Activated gamma-delta T cell treated with anti-CD3 and anti-CD28 coated beads, Interleukin-2, amount 50 U/mL, for 16 hours (primary cell): Measurements from ENCODE around the gene AEBP1.
"Not testable (repeated sequence)": the region's sequence is repeated elsewhere in the genome, so short reads cannot be mapped to it uniquely, and the experiment has no call there.

Experiments used
- DNase-seq: peaks from one replicate; pipeline ENCODE4 v3.0.0-alpha.2; 2020; ENCODE audit warnings: low read depth

Gene AEBP1

GRCh38 chr7:44117801-44118429 is 13.8 kb downstream of the AEBP1 start:
- DNase-seq: no peak

GRCh38 chr7:44119829-44120380 is 15.8 kb downstream of the AEBP1 start:
- no peak for DNase-seq

DNA sequence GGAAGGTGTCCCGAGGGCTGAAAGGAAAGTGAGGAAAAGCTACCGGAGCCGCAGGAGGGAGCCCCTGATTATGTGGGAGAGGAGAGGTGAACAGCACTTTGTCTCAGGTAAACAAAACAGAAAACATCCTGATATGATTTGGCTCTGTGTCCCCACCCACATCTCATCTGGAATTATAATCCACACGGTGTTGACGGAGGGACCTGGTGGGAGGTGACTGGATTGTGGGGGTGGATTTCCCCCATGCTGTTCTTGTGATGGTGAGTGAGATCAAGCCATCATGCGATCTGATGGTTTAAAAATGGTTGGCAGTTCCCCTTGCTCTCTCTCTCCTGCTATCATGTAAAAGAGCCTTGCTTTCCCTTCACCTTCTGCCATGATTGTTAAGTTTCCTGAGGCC is 16.2 kb downstream of the AEBP1 start:
- DNase-seq: no peak

DNA sequence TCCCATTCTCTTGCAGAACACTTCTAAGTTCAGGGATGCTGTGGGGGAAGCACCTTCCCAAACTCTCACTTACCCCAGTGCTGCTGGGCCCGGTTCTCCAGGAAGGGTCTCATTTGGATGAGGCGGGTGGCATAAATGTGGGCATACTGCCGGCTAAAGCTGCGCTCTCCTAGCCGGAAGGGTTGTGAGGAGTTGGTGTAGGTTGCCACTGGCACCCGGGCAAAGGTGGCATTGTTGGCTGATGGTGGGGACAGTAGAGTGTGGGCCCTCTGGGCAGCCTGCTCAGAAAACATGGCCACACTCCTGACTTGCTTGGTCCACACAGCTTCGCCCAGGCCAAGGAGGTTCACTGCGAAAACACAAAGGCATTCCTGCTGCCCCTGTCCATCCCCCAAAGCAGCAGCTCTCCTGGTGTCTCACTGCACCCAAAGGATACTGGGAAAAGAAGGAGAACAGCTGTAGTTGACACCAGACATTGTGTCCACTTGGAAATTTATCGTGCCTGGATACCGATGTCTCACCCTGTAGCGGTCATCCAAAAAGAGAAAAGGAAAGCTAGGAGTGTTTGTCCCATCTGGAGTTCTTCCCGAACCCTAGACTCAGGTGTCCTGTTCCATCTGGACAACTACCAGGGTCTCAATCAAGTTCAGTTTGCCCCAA is 17.7 kb downstream of the AEBP1 start:
- DNase-seq: no peak

- DNase-seq: no peak
These were observed 18.4 kb downstream of the AEBP1 start for GRCh38 chr7:44122529-44122928.

GRCh38 chr7:44123190-44124003 is 19.3 kb downstream of the AEBP1 start, which contains the start of gene POLD2:
Gene POLD2, minus strand, starts transcription at chr7:44123548. Its CDS starts 1,495 bp downstream, at chr7:44122053.
- DNase-seq: peak; percentile 97

- DNase-seq: no peak
These were observed 20.7 kb downstream of the AEBP1 start for GRCh38 chr7:44124822-44125202.

DNA sequence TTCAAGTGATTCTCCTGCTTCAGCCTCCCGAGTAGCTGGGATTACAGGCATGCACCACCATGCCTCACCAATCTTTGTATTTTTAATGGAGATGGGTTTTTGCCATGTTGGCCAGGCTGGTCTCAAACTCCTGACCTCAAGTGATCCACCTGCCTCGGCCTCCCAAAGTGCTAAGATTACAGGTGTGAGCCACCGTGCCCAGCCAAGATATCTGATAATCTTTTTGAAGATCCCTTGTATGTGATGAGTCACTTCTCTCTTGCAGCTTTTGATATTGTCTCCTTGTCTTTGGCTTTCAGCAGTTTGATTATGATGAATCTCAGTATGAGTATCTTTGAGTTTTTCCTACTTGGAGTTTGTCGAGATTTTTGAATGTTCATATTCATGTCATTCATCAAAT is 22.4 kb downstream of the AEBP1 start:
- DNase-seq: not testable (repeated sequence)

DNA sequence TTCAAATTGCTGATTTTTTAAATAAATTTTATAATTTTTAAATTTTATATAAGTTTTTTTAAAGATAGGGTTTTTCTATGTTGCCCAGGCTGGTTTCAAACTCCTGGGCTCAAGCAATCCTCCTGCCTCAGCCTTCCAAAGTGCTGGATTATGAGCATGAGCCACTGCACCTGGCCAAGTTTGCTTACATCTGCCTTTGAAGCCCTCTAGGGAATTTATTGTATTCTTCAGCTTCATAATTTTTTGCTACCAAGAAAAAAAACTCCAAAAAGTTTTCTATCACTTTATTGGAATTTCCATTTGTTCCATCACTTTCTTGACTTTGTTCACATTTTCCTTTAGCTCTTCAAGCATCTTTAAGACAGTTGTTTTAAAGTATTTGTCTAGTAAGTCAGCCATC is 23.0 kb downstream of the AEBP1 start:
- no peak for DNase-seq

DNA sequence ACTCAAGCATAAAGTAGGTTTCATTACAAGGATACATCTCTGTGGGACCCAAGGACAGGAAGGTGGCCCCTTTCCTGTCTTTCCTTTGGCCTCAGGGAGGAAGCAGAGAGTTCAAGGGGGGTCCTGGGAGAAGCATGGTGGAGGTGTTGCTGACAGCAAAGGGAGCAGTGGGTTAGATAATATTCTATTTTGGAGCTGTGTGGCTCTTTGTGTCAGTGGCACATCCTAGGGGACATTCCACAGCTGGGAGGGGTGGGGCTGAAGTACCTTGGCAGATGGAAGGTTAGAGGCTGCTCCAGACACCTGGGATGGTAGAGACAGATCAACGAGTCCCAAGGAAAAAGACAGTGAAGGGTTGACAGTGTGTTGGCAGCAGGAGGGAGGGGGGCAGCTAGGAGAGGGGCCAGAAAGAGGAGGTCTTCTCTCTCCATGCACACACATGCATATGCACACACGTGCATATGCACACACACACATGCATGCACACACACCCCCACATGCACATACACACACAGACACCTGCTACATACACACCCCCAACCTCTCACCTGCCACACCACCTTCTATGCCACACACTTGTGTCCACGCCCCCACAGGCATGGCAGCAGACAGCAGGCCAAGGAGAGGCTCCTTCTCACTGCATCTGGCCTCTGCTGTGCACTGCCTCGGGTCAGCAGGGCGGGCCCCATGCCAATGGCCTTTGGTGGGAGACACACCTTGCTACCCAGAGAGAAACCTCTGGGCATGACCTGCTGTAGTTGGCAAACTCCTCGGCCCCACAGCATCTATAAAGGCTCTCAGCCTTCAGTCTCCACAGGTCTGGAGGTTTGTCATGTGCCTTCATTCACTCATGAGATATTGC is 24.8 kb downstream of the AEBP1 start:
- DNase-seq: no peak

DNA sequence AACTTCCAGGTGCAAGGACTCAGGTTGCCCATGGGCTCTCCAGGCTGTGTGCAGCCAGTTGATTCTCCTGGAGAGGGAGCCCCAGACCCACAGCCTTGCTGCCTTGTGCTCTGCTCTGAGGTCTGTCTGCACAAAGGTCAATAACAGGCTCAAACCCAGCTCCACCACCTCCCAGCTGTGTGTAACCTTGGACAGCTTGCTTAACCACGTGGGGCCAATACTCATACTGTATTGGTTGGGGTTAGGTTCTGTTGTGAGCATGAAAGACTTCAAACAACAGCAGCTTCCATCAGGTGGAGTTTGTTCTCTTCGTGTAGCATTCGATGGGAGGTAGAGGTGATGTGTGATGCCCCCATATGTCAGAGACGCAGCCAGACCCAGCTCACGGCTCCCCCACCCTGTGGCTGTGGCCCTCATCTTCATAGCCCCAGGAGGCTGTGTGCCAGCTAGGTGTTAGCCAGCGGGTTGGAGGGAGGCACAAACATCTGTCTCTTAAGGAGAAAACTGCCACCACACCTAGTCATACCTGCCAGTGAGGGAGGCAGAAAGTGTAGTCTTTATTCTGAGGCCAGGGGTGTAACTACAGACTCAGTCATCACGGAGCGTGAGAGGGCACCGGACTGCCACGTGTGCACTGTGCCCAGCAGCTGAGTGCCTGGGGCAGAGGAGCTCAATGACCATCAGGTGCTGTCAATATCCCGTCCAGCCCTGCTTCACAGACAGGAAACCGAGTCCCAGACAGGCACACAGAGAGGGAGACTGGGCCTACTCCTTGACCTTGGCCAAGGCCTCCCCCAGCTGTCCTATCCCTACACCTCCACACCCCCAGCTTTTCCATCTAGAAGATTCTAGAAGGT is 27.3 kb downstream of the AEBP1 start:
- DNase-seq: no peak

DNA sequence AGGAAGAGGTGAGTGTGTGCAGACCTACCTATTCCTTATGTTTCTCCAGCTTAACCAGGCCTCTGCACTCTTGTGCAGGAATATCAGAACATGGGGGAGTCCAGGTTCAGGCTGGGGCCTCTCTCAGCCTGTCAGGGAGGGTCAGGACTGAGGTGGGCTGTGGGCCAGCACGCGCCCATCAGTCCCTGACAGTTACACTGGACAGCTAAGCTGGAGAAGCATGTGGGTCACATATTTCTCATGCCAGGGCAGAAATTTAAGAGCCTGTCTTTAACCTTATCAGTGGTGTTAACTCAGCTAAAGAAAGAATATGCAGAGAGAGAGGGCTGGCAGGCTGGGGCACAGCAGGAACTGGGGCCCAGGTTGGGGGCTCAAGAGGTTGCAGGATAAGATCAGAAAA is 27.9 kb downstream of the AEBP1 start:
- no peak for DNase-seq

- no peak for DNase-seq
These were observed 29.1 kb downstream of the AEBP1 start for GRCh38 chr7:44133295-44133694.

DNA sequence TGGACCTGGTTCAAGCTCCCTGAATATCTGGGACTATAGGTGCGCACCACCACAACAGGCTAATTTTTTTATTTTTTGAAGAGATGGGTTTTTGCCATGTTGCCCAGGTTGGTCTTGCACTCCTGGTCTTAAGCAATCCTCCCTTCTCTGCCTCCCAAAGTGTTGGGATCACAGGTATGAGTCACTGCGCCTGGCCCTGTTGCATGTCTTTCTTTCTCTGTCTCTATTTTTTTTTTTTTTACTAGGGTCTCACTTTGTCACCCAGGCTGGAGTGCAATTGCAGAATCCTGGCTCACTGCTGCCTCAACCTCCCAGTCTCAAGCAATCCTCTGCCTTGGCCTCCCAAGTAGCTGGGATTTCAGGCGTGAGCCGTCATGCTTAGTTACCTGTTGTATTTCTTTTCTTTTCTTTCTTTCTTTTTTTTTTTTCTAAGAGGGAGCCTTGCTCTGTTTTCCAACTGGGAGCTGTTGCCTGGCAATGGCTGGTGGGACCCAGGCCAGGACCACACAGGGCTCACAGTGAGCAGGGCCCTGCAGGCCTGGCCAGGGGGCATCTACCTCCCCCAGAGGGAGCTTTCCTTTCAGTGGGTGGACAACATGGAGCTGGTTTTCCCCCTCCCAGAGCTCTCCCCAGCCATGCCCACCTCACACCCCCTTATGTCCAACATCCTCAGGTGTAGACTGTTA is 30.9 kb downstream of the AEBP1 start:
- no peak for DNase-seq

DNA sequence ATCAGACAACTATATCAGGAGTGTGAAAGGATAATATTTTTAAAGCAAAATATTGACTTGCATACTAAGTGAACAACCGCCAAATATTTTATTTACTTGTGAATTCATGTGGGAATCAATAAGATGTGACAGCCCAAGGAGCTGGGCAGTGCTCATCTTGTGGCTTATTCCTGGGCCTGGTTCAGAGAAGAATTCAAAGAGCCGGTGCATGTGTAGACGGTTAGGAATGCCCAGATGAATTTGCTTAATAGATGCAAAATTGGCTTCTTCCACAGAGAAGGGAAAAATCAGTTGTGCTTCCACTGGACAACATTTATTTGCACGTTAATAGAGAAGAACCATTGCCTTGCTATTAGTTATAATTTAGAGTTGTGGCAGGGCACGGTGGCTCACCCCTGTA is 32.6 kb downstream of the AEBP1 start:
- no peak for DNase-seq

DNA sequence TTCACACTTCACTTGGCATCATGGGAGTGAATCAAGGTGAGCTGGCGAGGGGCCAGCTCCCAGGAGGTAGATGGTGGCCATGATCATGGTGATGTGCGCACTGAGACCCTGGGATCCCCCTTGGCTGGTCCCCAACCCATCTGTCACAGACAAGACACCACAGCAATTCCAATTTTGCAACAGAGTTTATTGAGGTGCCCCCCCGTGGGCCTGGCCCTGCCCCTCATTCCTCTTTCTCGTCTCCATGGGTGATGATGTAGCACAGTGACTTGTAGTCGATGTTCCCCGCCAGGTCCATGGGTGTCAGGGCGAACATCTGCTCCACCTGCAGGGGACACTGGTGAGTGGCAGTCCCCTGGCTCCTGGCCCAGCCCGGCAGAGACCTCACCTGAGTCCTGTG is 34.6 kb downstream of the AEBP1 start:
- no peak for DNase-seq

DNA sequence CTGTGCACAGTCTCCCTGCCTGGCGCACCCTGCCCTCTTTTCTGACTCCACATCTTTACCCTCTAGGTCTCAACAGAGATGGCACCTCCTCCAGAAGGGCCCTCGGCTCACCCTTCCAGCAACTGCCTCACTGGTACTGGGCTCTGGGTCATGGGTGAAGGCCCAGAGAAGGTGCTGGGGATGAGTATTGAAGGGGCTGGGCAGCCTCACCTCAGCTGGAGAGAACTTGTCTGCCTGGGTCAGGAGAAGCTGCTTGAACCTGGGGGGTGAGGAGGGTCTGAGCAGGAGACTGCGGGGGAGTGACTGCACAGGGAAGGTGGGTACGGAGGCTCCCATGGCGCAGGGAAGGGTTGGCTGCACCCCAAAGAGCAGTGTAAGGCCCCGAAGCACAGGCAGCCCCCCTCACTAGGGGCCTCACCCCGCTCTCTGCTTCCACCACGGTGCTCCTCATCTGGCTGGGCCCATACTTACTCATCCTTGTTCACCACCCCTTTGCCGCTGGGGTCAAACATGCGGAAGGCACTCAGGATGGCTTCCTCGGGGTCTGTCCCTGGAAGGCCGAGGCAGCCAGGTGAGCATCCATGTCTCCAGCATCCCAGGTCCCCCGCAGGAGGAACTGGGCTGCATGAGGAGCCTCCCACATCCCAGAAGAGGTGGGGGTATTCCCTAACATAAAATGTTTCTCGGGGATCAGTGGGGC is 35.3 kb downstream of the AEBP1 start:
- no peak for DNase-seq

DNA sequence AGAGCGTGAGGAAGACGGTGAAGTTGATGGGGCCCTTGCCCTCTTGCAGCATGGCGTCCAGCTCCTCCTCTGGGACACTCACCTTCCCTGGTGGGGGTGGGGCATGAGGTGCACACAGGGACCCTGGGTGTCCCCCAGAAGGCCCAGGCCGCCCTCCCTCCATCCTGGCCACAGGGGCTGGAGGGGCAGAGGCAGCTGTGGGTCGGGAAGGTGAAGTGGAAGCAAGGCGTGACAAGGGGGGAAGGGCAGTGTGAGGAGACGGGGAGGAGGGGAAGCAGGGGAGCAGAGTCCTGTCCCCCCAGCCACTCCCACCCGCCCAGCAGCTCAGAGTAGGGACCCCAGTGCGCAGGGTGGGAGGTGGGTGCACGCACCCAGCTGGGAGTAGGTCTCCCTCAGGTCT is 36.2 kb downstream of the AEBP1 start:
- no peak for DNase-seq

DNA sequence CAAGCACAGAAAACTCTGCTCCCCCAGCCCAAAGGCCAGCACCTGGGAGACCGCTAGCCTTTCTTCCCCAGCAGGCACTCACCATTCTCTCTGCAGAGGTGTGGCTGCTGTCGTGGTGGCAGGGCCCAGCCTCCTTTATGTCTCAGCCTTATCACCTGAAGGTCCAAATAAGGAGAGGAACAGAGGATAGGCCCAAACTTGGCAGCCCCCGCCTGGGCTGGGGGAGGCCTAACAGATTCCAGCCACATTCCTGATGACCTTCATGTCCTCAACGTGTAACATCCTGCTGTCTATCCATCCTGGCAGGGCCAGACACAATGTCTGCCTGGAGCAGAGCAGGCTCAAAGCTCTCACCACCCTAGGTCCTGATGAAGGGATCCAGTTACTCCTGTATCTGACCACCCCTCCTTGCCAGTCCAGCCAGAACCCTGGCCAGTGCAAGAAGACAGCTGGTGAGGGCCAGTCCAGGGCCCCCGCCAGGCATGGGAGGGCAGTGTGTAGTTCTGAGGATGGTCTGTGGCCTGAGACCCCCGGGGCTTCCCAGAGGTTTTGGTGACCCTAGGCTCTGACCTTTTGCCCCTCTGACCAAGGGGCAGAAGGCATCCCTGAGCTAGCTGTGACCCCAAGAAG is 37.2 kb downstream of the AEBP1 start, which contains the start of gene MYL7:
Gene MYL7 (minus strand): TSS at position 112 of the 630 bp plus-strand sequence. CDS start 27 bp downstream, at position 85.
- DNase-seq: no peak
